HG02973 (cell line): ENCODE results near the gene ZNF385A.
"Not testable (repeated sequence)": the region's sequence is repeated elsewhere in the genome, so short reads cannot be mapped to it uniquely, and the experiment has no call there.

Experiments
- ATAC-seq: cut with Tn5 transposase; IDR thresholded peaks from one replicate; pipeline ENCODE4 v1.9.1; 2021; ENCODE audit warnings: moderate library complexity; ENCODE audit not compliant: unreplicated experiment

Gene ZNF385A

GRCh38 chr12:54331461-54331860, 53.1 kb downstream of the ZNF385A start:
- ATAC-seq, result no peak

- no peak for ATAC-seq
Observed at GRCh38 chr12:54330442-54330841, 54.1 kb downstream of the ZNF385A start.

- no peak for ATAC-seq
Observed at GRCh38 chr12:54329759-54330158, 54.8 kb downstream of the ZNF385A start.

DNA sequence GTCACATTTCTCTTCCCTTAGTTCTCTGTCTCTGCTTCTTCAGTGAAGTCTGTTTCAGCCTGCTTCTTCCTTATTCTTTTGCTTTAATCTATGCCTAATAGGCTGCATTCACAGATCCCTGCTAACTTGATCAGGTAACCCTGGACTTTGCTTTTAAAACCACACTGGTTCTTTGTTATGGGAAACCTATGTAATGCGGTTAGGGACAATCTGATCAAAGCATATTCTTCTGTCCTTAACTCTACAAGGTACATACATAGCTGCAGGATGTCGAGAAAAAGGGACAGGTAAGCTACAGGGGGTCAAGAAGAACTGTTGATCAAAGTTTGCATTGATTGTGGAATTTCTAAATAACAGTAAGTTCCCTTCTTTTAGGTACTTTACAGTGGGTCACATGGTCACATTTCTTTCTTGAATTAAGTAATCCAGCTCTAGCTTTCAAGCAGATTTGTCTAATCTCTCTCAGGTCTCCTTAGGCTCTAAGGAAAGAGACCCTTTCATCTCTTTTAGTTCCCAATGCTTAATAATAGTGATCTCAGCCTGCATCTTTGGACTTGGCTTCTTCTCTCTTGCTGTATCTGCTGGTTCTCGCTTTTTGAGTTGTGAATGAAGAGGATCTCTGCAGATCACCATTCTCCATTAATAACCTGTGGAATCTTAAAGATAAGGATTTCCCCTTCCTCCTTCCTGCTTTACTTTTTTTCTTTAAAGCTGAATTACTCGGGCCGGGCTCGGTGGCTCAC, 55.8 kb downstream of the ZNF385A start:
- ATAC-seq, result no peak

- ATAC-seq, result not testable (repeated sequence)
Observed at GRCh38 chr12:54325442-54326109, 59.0 kb downstream of the ZNF385A start.

DNA sequence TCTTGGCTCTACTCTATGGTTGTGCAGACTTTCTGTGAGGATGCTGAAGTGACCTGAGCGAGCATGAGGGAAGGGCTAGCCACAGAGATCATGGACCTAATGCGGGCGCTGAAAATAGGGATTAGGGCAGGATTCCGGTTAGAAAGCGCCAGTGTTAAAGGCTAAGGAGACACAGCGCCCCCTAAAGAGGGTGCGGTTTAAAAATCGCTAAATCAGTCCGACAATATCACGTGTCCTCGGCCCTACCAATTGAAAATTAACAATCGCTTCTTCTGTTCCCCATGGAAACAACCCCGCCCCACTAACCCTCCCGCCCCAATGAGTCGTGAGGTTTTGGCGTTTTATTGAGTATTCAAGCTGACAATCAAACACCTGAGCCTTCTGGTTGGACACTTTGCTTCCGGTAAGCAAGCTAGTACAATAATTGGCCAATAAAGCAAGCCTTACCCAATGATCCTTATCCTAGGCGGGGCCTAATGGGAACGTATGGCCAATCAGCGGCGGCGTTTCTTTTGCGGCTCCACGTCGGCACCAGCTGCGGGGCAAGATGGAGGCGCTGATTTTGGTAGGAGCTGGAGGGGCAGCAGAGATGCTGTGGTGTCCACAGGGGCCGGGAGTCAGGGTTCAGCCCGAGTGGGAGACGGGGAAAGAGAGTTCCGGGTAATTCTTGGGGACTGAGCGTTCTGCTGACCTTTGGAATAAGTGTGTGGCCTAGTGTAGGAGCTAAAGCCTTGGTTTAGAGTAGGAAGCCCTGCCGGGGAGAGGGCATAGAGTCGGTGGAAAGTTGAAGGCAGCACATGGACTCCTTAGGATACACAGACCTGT, 59.7 kb downstream of the ZNF385A start, which contains the start of gene COPZ1:
Gene COPZ1, plus strand, starts transcription at position 515 of the 825 bp plus-strand sequence. Its CDS starts 33 bp downstream, at position 548.
- peak; percentile 99 for ATAC-seq

GRCh38 chr12:54321363-54321762, 63.2 kb downstream of the ZNF385A start:
- no peak for ATAC-seq
